K562 (cell line): ENCODE data around the gene RAB24.

ENCODE experiments used
- BRCA1 ChIP-seq, 2 experiments: fragments of 450-650 bp in 1 of 2; sonication (generic) in 1 of 2; formaldehyde crosslinking in 1 of 2; IDR thresholded peaks; 2 replicates each; pipeline versions ENCODE4 v1.5.0 to v1.6.1; 2017 to 2020; ENCODE audit warnings: mild to moderate bottlenecking in 1 of 2, missing genetic modification reagents in 1 of 2
- CBX3 ChIP-seq, 2 experiments: IDR thresholded peaks; 1 replicate in 1 of 2; 2 replicates in 1 of 2; pipeline ENCODE4 v1.6.1; 2012; ENCODE audit warnings: inconsistent platforms in 2 of 2, low read length in 2 of 2, borderline replicate concordance in 1 of 2, control low read depth in 1 of 2
- CTCF ChIP-seq, 3 experiments: IDR thresholded peaks in 2 of 3; conservative IDR thresholded peaks in 1 of 3; 2 replicates each; pipeline ENCODE4 v1.5.1; 2011 to 2012; ENCODE audit warnings: low read length in 3 of 3, mild to moderate bottlenecking in 3 of 3, control low read depth in 2 of 3, improper control_type of control experiment in 1 of 3, inconsistent platforms in 1 of 3, low read depth in 1 of 3, mixed read lengths in 1 of 3, moderate library complexity in 1 of 3; ENCODE audit not compliant: insufficient read depth in 2 of 3
- GABPA ChIP-seq: fragments of 200-800 bp; sonication (Bioruptor generic); conservative IDR thresholded peaks from 2 replicates; pipeline ENCODE4 v1.6.1; 2016; ENCODE audit warnings: low read depth, missing genetic modification characterization, missing compliant biosample characterization
- HDAC2 ChIP-seq: fragments of 450-650 bp; IDR thresholded peaks from 2 replicates; pipeline ENCODE4 v1.6.1; 2016; ENCODE audit warnings: mild to moderate bottlenecking
- KAT7 ChIP-seq: sonication (generic); formaldehyde crosslinking; IDR thresholded peaks from 2 replicates; pipeline ENCODE4 v1.8.0; 2022; ENCODE audit warnings: missing genetic modification reagents, mild to moderate bottlenecking, borderline replicate concordance
- NFYB ChIP-seq: IDR thresholded peaks from 2 replicates; pipeline ENCODE4 v1.6.1; 2011; ENCODE audit warnings: mild to moderate bottlenecking, moderate library complexity; ENCODE audit not compliant: insufficient read length; ENCODE audit errors: extremely low read depth
- POLR2A ChIP-seq: fragments of 450-650 bp; conservative IDR thresholded peaks from 2 replicates; pipeline ENCODE4 v1.6.1; 2016
- SMARCA4 ChIP-seq: fragments of 450-650 bp; IDR thresholded peaks from 2 replicates; pipeline ENCODE4 v1.6.1; 2016
- TAF1 ChIP-seq: IDR thresholded peaks from 2 replicates; pipeline ENCODE4 v1.6.1; 2011; ENCODE audit warnings: mild to moderate bottlenecking, low read length, moderate library complexity; ENCODE audit not compliant: insufficient read depth, control insufficient read depth, severe bottlenecking; ENCODE audit errors: extremely low read depth
- ZBTB26 ChIP-seq: fragments of 450-650 bp; formaldehyde crosslinking; IDR thresholded peaks from 2 replicates; pipeline ENCODE4 v1.4.0; 2022; ENCODE audit warnings: missing genetic modification characterization

DNA sequence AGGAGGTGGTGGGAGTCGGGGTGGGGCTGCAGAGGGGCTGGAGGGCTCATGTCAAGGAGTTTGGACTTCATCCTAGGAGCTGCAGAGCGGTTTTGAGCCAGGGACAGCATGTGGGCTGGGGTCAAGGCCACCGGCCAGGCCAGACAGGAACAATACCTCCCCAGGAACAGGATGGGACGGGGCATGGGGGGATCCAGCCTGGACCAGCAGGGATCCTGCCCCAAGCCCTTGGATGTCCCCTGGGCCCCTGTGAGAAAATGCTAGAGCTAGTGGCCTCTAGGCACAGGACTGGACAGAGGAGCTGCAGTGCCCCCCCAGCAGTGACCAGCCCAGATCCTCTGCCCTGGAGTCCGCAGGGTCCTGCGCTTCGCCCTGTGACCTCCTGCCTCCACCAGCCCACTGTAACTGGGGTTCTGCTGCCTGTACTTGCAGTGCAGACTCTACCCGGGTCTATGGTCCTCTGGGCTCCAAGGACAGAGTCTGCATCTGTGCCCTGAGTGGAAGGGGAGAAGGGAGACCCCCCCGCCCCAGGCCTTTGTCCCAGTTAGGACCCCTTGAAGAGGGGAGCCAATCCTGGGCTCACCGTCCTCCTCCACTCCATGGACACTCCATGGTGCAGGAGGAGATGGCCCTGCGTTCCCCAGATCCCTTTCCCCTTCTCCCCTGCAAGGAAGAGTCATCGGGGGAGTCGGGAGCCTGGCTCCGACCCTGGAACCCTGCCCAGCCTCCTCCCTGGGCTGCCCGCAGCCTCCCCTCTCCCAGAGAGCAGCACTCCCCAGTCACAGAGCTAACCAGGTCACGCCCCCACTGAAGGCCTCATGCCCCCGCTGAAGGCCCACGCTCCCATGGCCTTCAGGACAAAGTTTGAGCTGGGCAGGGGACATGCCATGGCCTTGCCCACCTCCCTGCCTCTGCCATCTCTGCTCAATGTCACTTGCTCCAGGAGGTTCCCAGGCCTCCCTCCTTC, 11.1 kb upstream of the RAB24 start:
- TF ChIP-seq CTCF (IDR thresholded peaks at IDR 0.05 in 2 of 3, conservative IDR thresholded peaks at IDR 0.05 in 1 of 3; ENCODE audit: insufficient read depth in 2 of 3, low read depth in 1 of 3, low read length in 3 of 3): no peak
- TF ChIP-seq TAF1: no peak
- no peak for TF ChIP-seq CBX3 (IDR thresholded peaks at IDR 0.05; ENCODE audit: borderline replicate concordance in 1 of 2, low read length in 2 of 2)
- TF ChIP-seq SMARCA4: no peak
- TF ChIP-seq KAT7 (CRISPR knock-in tag): no peak
- TF ChIP-seq BRCA1 (IDR thresholded peaks at IDR 0.05): no peak
- TF ChIP-seq BRCA1 (CRISPR knock-in tag; IDR thresholded peaks at IDR 0.05): no peak
- no peak for TF ChIP-seq HDAC2
- TF ChIP-seq NFYB: no peak
- no peak for TF ChIP-seq POLR2A
- TF ChIP-seq ZBTB26 (CRISPR knock-in tag): no peak
- no peak for TF ChIP-seq GABPA (tag)
